ENCODE data around the gene ANTKMT. TPM values are rescaled to one million over a fixed set of nuclear protein-coding genes. Genes with fewer than 3 reads are reported as not detected.

ANTKMT gene
- total and polyA plus RNA-seq, 4 donors, result 14.0 to 29.7 (median 19.7) TPM

- WGBS, result 95% methylated on average over 21 of the region's 21 CpGs
- TF ChIP-seq HNF4A (conservative IDR thresholded peaks at IDR 0.05) (no peak), HNF4G (IDR thresholded peaks at IDR 0.05) (no peak), ZBTB33 (IDR thresholded peaks at IDR 0.05) (no peak)
- TF ChIP-seq, protein P1, sequence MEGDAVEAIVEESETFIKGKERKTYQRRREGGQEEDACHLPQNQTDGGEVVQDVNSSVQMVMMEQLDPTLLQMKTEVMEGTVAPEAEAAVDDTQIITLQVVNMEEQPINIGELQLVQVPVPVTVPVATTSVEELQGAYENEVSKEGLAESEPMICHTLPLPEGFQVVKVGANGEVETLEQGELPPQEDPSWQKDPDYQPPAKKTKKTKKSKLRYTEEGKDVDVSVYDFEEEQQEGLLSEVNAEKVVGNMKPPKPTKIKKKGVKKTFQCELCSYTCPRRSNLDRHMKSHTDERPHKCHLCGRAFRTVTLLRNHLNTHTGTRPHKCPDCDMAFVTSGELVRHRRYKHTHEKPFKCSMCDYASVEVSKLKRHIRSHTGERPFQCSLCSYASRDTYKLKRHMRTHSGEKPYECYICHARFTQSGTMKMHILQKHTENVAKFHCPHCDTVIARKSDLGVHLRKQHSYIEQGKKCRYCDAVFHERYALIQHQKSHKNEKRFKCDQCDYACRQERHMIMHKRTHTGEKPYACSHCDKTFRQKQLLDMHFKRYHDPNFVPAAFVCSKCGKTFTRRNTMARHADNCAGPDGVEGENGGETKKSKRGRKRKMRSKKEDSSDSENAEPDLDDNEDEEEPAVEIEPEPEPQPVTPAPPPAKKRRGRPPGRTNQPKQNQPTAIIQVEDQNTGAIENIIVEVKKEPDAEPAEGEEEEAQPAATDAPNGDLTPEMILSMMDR (IDR thresholded peaks at IDR 0.05; ENCODE audit: low read depth, low read length, missing input control), result no peak
- Histone ChIP-seq H3K36me3 (ENCODE audit: control insufficient read depth in 4 of 4, insufficient read depth in 3 of 4, low read depth in 1 of 4, low read length in 3 of 4) (peaks cover 5 to 37% (median 19%) of the 10 kb centered on the region in 4 donors), H3K4me1 (ENCODE audit: control insufficient read depth in 4 of 4, insufficient read depth in 4 of 4, low read length in 3 of 4) (peaks cover 9 to 28% (median 15%) of the 10 kb centered on the region in 4 donors), H3K27ac (ENCODE audit: low read depth in 1 of 2, low read length in 2 of 2) (no peak overlapping the region), H3K27me3 (ENCODE audit: control insufficient read depth in 4 of 4, insufficient read depth in 4 of 4, low read length in 3 of 4) (no peaks in the 10 kb centered on the region), H3K4me3 (ENCODE audit: low read depth in 1 of 3, low read length in 3 of 3) (no peak overlapping the region), H3K9ac (ENCODE audit: low read depth in 1 of 2, low read length in 2 of 2) (no peak overlapping the region), H3K9me3 (ENCODE audit: control insufficient read depth in 4 of 4, low read length in 3 of 4) (no peaks in the 10 kb centered on the region)
- no peak for DNase-seq (ENCODE audit: low spot score)
These were observed 48.1 kb upstream of the ANTKMT start for GRCh38 chr16:672851-673250.

GRCh38 chr16:673399-673991, 47.5 kb upstream of the ANTKMT start:
- Histone ChIP-seq H3K27me3 (ENCODE audit: control insufficient read depth in 4 of 4, insufficient read depth in 4 of 4, low read length in 3 of 4) (no peaks in the 10 kb centered on the region), H3K4me1 (ENCODE audit: control insufficient read depth in 4 of 4, insufficient read depth in 4 of 4, low read length in 3 of 4) (peaks cover 9 to 27% (median 15%) of the 10 kb centered on the region in 4 donors), H3K4me3 (ENCODE audit: low read depth in 1 of 3, low read length in 3 of 3) (no peak overlapping the region), H3K36me3 (ENCODE audit: control insufficient read depth in 4 of 4, insufficient read depth in 3 of 4, low read depth in 1 of 4, low read length in 3 of 4) (peaks cover 5 to 37% (median 19%) of the 10 kb centered on the region in 4 donors), H3K27ac (ENCODE audit: low read depth in 1 of 2, low read length in 2 of 2) (no peak overlapping the region), H3K9ac (ENCODE audit: low read depth in 1 of 2, low read length in 2 of 2) (no peak overlapping the region), H3K9me3 (ENCODE audit: control insufficient read depth in 4 of 4, low read length in 3 of 4) (no peaks in the 10 kb centered on the region)
- DNase-seq (ENCODE audit: low spot score), result no peak
- TF ChIP-seq GABPA (IDR thresholded peaks at IDR 0.05 in 1 of 2, conservative IDR thresholded peaks at IDR 0.05 in 1 of 2) (no peak), FOXA2 (IDR thresholded peaks at IDR 0.05) (no peak), SP1 (IDR thresholded peaks at IDR 0.05) (no peak), YY1 (IDR thresholded peaks at IDR 0.05) (no peak), HNF4A (conservative IDR thresholded peaks at IDR 0.05) (no peak), JUND (IDR thresholded peaks at IDR 0.05) (no peak), NR2F2 (IDR thresholded peaks at IDR 0.05) (no peak)
- TF ChIP-seq, protein P2, sequence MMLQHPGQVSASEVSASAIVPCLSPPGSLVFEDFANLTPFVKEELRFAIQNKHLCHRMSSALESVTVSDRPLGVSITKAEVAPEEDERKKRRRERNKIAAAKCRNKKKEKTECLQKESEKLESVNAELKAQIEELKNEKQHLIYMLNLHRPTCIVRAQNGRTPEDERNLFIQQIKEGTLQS (IDR thresholded peaks at IDR 0.05), result no peak
- TF ChIP-seq, protein P3, sequence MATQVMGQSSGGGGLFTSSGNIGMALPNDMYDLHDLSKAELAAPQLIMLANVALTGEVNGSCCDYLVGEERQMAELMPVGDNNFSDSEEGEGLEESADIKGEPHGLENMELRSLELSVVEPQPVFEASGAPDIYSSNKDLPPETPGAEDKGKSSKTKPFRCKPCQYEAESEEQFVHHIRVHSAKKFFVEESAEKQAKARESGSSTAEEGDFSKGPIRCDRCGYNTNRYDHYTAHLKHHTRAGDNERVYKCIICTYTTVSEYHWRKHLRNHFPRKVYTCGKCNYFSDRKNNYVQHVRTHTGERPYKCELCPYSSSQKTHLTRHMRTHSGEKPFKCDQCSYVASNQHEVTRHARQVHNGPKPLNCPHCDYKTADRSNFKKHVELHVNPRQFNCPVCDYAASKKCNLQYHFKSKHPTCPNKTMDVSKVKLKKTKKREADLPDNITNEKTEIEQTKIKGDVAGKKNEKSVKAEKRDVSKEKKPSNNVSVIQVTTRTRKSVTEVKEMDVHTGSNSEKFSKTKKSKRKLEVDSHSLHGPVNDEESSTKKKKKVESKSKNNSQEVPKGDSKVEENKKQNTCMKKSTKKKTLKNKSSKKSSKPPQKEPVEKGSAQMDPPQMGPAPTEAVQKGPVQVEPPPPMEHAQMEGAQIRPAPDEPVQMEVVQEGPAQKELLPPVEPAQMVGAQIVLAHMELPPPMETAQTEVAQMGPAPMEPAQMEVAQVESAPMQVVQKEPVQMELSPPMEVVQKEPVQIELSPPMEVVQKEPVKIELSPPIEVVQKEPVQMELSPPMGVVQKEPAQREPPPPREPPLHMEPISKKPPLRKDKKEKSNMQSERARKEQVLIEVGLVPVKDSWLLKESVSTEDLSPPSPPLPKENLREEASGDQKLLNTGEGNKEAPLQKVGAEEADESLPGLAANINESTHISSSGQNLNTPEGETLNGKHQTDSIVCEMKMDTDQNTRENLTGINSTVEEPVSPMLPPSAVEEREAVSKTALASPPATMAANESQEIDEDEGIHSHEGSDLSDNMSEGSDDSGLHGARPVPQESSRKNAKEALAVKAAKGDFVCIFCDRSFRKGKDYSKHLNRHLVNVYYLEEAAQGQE (IDR thresholded peaks at IDR 0.05), result no peak
- WGBS, result 96% methylated on average over 18 of the region's 18 CpGs

Measured in liver (tissue), 9 donors.